Spleen (tissue), 11 donors: ENCODE data around the gene KLHL2. TPM values are rescaled to one million over a fixed set of nuclear protein-coding genes. Genes with fewer than 3 reads are reported as not detected.

ENCODE experiments used
- DNase-seq: peaks from one replicate; pipeline ENCODE4 v3.0.0-alpha.2; 2020
- H3K27ac ChIP-seq, 8 donors: fragments of 200-600 bp; sonication (generic) in 7 of 8; 1 replicate in 4 of 8; 2 replicates in 4 of 8; pipeline versions ENCODE4 v1.5.0 to v1.8.0; 2016 to 2021; ENCODE audit warnings: inconsistent platforms in 4 of 8, mild to moderate bottlenecking in 4 of 8, moderate library complexity in 1 of 8
- H3K27me3 ChIP-seq, 7 donors: fragments of 200-600 bp; sonication (generic) in 6 of 7; replicated peaks in 1 of 7; 1 replicate in 4 of 7; 2 replicates in 3 of 7; pipeline versions ENCODE4 v1.5.0 to v1.8.0; 2016 to 2021; ENCODE audit warnings: inconsistent platforms in 3 of 7, mild to moderate bottlenecking in 1 of 7
- H3K36me3 ChIP-seq, 6 donors: fragments of 200-600 bp; sonication (generic) in 5 of 6; 1 replicate in 4 of 6; 2 replicates in 2 of 6; pipeline versions ENCODE4 v1.5.0 to v1.8.0; 2016 to 2021; ENCODE audit warnings: inconsistent platforms in 2 of 6
- H3K4me1 ChIP-seq, 6 donors: fragments of 200-600 bp; sonication (generic) in 5 of 6; 1 replicate in 3 of 6; 2 replicates in 3 of 6; pipeline versions ENCODE4 v1.5.0 to v1.8.0; 2016 to 2021; ENCODE audit warnings: inconsistent platforms in 3 of 6
- H3K4me3 ChIP-seq, 8 donors: fragments of 200-600 bp; sonication (generic) in 7 of 8; 1 replicate in 4 of 8; 2 replicates in 4 of 8; pipeline versions ENCODE4 v1.5.0 to v1.8.0; 2016 to 2021; ENCODE audit warnings: inconsistent platforms in 4 of 8, mild to moderate bottlenecking in 4 of 8, moderate library complexity in 2 of 8
- H3K9me3 ChIP-seq, 8 donors: fragments of 200-600 bp; sonication (generic) in 7 of 8; 1 replicate in 4 of 8; 2 replicates in 4 of 8; pipeline versions ENCODE4 v1.5.0 to v1.8.0; 2016 to 2021; ENCODE audit warnings: inconsistent platforms in 4 of 8
- CTCF ChIP-seq, 11 experiments: fragments of 200-600 bp in 7 of 11; fragments of 450-650 bp in 4 of 11; sonication (generic) in 4 of 11; IDR thresholded peaks in 8 of 11; conservative IDR thresholded peaks in 3 of 11; 1 replicate in 7 of 11; 2 replicates in 4 of 11; pipeline versions ENCODE4 v1.4.0 to v1.8.0; 2016 to 2021; ENCODE audit warnings: antibody characterized with exemption in 11 of 11, inconsistent platforms in 4 of 11, mild to moderate bottlenecking in 1 of 11
- POLR2A ChIP-seq, 3 donors: fragments of 450-650 bp; IDR thresholded peaks; one replicate each; pipeline ENCODE4 v1.5.1; 2017; ENCODE audit warnings: antibody characterized with exemption in 3 of 3, mild to moderate bottlenecking in 1 of 3
- POLR2AphosphoS5 ChIP-seq, 3 donors: sonication (generic); formaldehyde crosslinking; IDR thresholded peaks; one replicate each; pipeline ENCODE4 v1.5.1; 2017; ENCODE audit warnings: antibody characterized with exemption in 3 of 3
- WGBS, 5 donors: extraction: QIAGEN DNeasy Blood & Tissue Kit in 3 of 5; methylation state at CpG; one replicate each; pipeline versions ENCODE4 v1.1.5 to v1.1.7; 2013 to 2018; 5-methylcytosine and 5-hydroxymethylcytosine counted together
- intact Hi-C: fragments of 100-400 bp; cut with DNase I; formaldehyde crosslinking; loops from one replicate; pipeline ENCODE4 v1.15.0; 2023; ENCODE audit warnings: low total_unique reads
- polyA plus RNA-seq, 3 donors: library from polyadenylated mRNA; stranded (reverse); fragments of 200-250 nt; gene quantifications; one replicate each; pipeline ENCODE4 v1.2.1, GENCODE V29; 2013
- total RNA-seq, 7 donors: library from RNA; depleted of rRNA in 3 of 7; stranded (reverse); fragments of >200 nt in 3 of 7; fragmentation: NEBNext Ultra II Directional in 4 of 7; extraction: Animal tissue kit (Norgen Biotek cat#: 25700) in 4 of 7; gene quantifications; one replicate each; pipeline versions ENCODE4 v1.1.0 to v1.2.1, GENCODE V29; 2016 to 2021
- donor health status: healthy with polysubstance abuse.
- donor health status: DM: no; HTN: no; CAD: no; lungs with moderate emphysema.
- donor health status: DM: no; HTN: no; CAD: no.
- donor health status: Bipolar disorder and iron deficiency.
- donor health status: healthy.
- donor health status: DM: no; HTN: no; CAD: no.
- donor health status: DM: yes; HTN: yes; CAD: no.

Gene KLHL2
- total and polyA plus RNA-seq, 10 donors: 10.8 to 102 (median 48.5) TPM

GRCh38 chr4:165201806-165202205 lies 5.6 kb upstream of the KLHL2 start:
- intact Hi-C loops: no loop called here
- Histone ChIP-seq H3K27me3 (no peaks in the 10 kb centered on the region), H3K4me3 (no peak overlapping the region), H3K36me3 (no peaks in the 10 kb centered on the region), H3K9me3 (no peaks in the 10 kb centered on the region), H3K27ac (no peak overlapping the region), H3K4me1 (peaks cover 6 to 33% (median 13%) of the 10 kb centered on the region in 6 donors)
- TF ChIP-seq CTCF (IDR thresholded peaks at IDR 0.05 in 8 of 11, conservative IDR thresholded peaks at IDR 0.05 in 3 of 11) (no peak), POLR2AphosphoS5 (IDR thresholded peaks at IDR 0.05) (no peak), POLR2A (IDR thresholded peaks at IDR 0.05) (no peak)
- WGBS, 5 donors: 88 to 98% (median 94%) methylated on average over 1 of the region's 1 CpG
- no peak for DNase-seq

DNA sequence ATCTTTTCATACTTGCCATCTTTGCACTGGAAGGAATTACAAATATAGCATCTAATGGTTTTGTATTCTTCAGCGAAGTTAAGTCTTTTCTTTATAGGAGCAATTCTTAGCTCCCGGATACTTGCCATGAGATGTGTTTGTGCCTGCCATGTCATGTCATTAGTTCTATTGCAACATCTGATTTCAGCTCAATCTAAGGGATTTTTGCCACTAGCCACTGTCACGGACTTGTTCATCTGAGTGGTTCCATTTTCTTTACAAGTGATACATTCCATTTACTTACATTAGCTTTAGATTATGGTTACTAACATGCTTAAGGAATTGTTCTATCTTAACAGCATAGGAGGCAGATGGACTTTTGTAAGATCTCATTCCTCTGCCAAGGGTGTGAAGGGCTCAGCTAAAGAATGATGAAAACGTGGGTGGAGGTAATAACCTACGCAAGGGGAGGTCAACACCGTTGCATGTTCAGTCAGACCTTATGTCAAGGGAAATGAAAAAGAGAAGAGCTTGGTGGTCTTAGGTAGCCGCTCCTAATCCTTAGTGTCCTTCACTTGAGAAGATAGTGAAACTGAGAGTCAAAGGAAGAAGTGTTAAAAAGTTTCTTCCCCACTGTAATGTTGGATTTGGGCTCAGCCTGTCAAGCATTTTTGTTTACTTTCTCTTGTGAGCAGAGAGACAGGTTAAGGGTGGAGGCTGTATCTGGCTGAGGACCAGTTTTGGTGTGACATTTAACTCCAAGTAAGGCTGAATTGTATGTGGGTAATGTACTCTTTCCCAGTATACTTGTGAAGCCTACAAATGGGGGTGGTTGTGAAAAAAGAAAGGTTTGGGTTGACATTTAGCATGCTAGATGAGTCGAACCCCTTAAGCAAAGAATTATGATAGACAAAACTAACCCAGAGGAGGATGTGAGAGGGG lies 3.6 kb upstream of the KLHL2 start:
- Histone ChIP-seq H3K36me3 (no peaks in the 10 kb centered on the region), H3K27ac (peak overlapping the region in 5 of 8 donors; percentile 23 to 84 (median 69)), H3K4me1 (peaks cover 6 to 44% (median 22%) of the 10 kb centered on the region in 6 donors), H3K4me3 (no peak overlapping the region), H3K9me3 (no peaks in the 10 kb centered on the region), H3K27me3 (no peaks in the 10 kb centered on the region)
- intact Hi-C loops: no loop called here
- 75 to 85% (median 81%) methylated on average over 8 of the region's 8 CpGs for WGBS, 5 donors
- DNase-seq: no peak
- TF ChIP-seq POLR2AphosphoS5 (IDR thresholded peaks at IDR 0.05) (no peak), POLR2A (IDR thresholded peaks at IDR 0.05) (no peak), CTCF (IDR thresholded peaks at IDR 0.05 in 8 of 11, conservative IDR thresholded peaks at IDR 0.05 in 3 of 11) (no peak)

- intact Hi-C loops: no loop called here
- H3K27ac ChIP-seq: peak overlapping the region in 6 of 8 donors; percentile 23 to 84 (median 68)
- no peaks in the 10 kb centered on the region for H3K36me3 ChIP-seq
- DNase-seq: no peak
- no peaks in the 10 kb centered on the region for H3K9me3 ChIP-seq
- 57 to 70% (median 68%) methylated on average over 3 of the region's 3 CpGs for WGBS, 5 donors
- no peak for TF ChIP-seq CTCF (IDR thresholded peaks at IDR 0.05 in 8 of 11, conservative IDR thresholded peaks at IDR 0.05 in 3 of 11)
- TF ChIP-seq POLR2AphosphoS5 (IDR thresholded peaks at IDR 0.05): peak in 1 of 3 donors; percentile 36
- TF ChIP-seq POLR2A (IDR thresholded peaks at IDR 0.05): no peak
- H3K27me3 ChIP-seq: no peaks in the 10 kb centered on the region
- H3K4me3 ChIP-seq: peak overlapping the region in 1 of 8 donors; percentile 5
- peaks cover 6 to 50% (median 28%) of the 10 kb centered on the region in 6 donors for H3K4me1 ChIP-seq
Measured at GRCh38 chr4:165204462-165204830, 2.9 kb upstream of the KLHL2 start.

GRCh38 chr4:165207016-165207430 lies 338 bp upstream of the KLHL2 start:
- peak overlapping the region; percentile 71 to 99 (median 92) for H3K27ac ChIP-seq
- DNase-seq: peak; percentile 64
- TF ChIP-seq CTCF (IDR thresholded peaks at IDR 0.05 in 8 of 11, conservative IDR thresholded peaks at IDR 0.05 in 3 of 11) (no peak), POLR2AphosphoS5 (IDR thresholded peaks at IDR 0.05) (no peak), POLR2A (IDR thresholded peaks at IDR 0.05) (no peak)
- peaks cover 6 to 74% (median 47%) of the 10 kb centered on the region in 6 donors for H3K4me1 ChIP-seq
- no peaks in the 10 kb centered on the region for H3K36me3 ChIP-seq
- intact Hi-C loops: loop anchor here (5.0 kb wide), 1 partner anchor 120 kb away; the partner anchor contains the start of gene MSMO1
- H3K9me3 ChIP-seq: no peaks in the 10 kb centered on the region
- H3K4me3 ChIP-seq: peak overlapping the region; percentile 57 to 92 (median 82)
- no peaks in the 10 kb centered on the region for H3K27me3 ChIP-seq
- 0 to 1% (median 1%) methylated on average over 23 to 28 of the region's 28 CpGs for WGBS, 5 donors
